Panc1 (cell line): ENCODE data around the gene PSMB5. TPM values are rescaled to one million over a fixed set of nuclear protein-coding genes. Genes with fewer than 3 reads are reported as not detected.

Experiments used
- ATAC-seq: fragments of 200-7000 bp; cut with Tn5 transposase; 2 replicates; pipeline ENCODE4 v1.9.1; 2020; ENCODE audit warnings: mild to moderate bottlenecking, moderate library complexity
- BruUV-seq: library from RNA; stranded (reverse); fragments of 400-500 nt; replicated peaks from 2 replicates; lab custom pipeline; 2021; lab: Mats Ljungman, UMichigan
- CTCF ChIA-PET: fragments of 300-600 bp; sonication (Branson Sonifier 250); formaldehyde crosslinking; loops from one replicate; lab custom pipeline; 2022; ENCODE audit warnings: antibody characterized with exemption; lab: Charles Lee
- POLR2A ChIA-PET: fragments of 300-600 bp; sonication (Branson Sonifier 250); formaldehyde crosslinking; loops from one replicate; lab custom pipeline; 2022; ENCODE audit warnings: antibody characterized with exemption; lab: Charles Lee
- DNase-seq: peaks from one replicate; pipeline ENCODE4 v3.0.0-alpha.2; 2010; ENCODE audit warnings: low read depth, low spot score
- H3K27ac ChIP-seq: 2 replicates; pipeline ENCODE4 v1.5.1; 2011; ENCODE audit warnings: mild to moderate bottlenecking, low read length, inconsistent platforms
- H3K27me3 ChIP-seq: fragments of 200-500 bp; sonication (Bioruptor generic); 2 replicates; pipeline ENCODE4 v1.6.0; 2014; ENCODE audit warnings: low read length, inconsistent platforms; ENCODE audit not compliant: control insufficient read depth, insufficient read depth
- H3K36me3 ChIP-seq: fragments of 200-500 bp; sonication (Bioruptor generic); 2 replicates; pipeline ENCODE4 v1.5.1; 2014; ENCODE audit warnings: inconsistent platforms, mild to moderate bottlenecking, low read length, moderate library complexity; ENCODE audit not compliant: control insufficient read depth, insufficient read depth
- H3K4me1 ChIP-seq: 2 replicates; pipeline ENCODE4 v1.5.1; 2011; ENCODE audit warnings: inconsistent platforms, mild to moderate bottlenecking, low read length, moderate library complexity; ENCODE audit not compliant: control insufficient read depth, insufficient read depth
- H3K4me3 ChIP-seq, 2 experiments: 2 replicates each; pipeline ENCODE4 v1.5.1; 2011 to 2012; ENCODE audit warnings: low read depth in 2 of 2, low read length in 2 of 2, mild to moderate bottlenecking in 2 of 2, inconsistent platforms in 1 of 2, moderate library complexity in 1 of 2
- H3K9me3 ChIP-seq: fragments of 200-500 bp; sonication (Bioruptor generic); 2 replicates; pipeline ENCODE4 v1.5.1; 2014; ENCODE audit warnings: low read depth, mild to moderate bottlenecking, inconsistent platforms, low read length, moderate library complexity; ENCODE audit not compliant: control insufficient read depth, insufficient read depth
- POLR2AphosphoS5 ChIP-seq: IDR thresholded peaks from 2 replicates; pipeline ENCODE4 v1.6.1; 2012; ENCODE audit warnings: mild to moderate bottlenecking, low read depth, low read length, moderate library complexity
- SIN3A ChIP-seq: IDR thresholded peaks from 2 replicates; pipeline ENCODE4 v1.6.1; 2012; ENCODE audit warnings: low read depth, mild to moderate bottlenecking, low read length, moderate library complexity, borderline replicate concordance; ENCODE audit not compliant: insufficient read depth
- TCF7L2 ChIP-seq: IDR thresholded peaks from 2 replicates; pipeline ENCODE4 v1.6.1; 2011; ENCODE audit warnings: mild to moderate bottlenecking, low read depth, low read length, inconsistent platforms
- in situ Hi-C: cut with HindIII; loops from 2 replicates; pipeline ENCODE4 v1.10.0; 2016; ENCODE audit warnings: low sequenced_read_pairs, low pct_unique_long_range_greater_than_20kb
- intact Hi-C: fragments of 100-400 bp; cut with micrococcal nuclease; formaldehyde crosslinking; loops from one replicate; pipeline ENCODE4 v1.10.0; 2022; ENCODE audit not compliant: unreplicated experiment
- total RNA-seq: library from RNA; stranded (reverse); gene quantifications from one replicate; pipeline ENCODE4 v1.2.1, GENCODE V29; 2021; ENCODE audit not compliant: unreplicated experiment
- TF ChIP-seq, protein P1 (sequence below): fragments of 450-650 bp; IDR thresholded peaks from 2 replicates; pipeline ENCODE4 v1.5.1; 2017; ENCODE audit warnings: mild to moderate bottlenecking
- TF ChIP-seq, protein P2 (sequence below), 2 experiments: IDR thresholded peaks; 2 replicates each; pipeline ENCODE4 v1.6.1; 2011 to 2012; ENCODE audit warnings: low read depth in 2 of 2, control low read depth in 1 of 2, low read length in 1 of 2, mild to moderate bottlenecking in 1 of 2, moderate library complexity in 1 of 2; ENCODE audit not compliant: insufficient read depth in 1 of 2

Gene PSMB5
- total RNA-seq, 1 experiment from 2014 or later, result 149 TPM

DNA sequence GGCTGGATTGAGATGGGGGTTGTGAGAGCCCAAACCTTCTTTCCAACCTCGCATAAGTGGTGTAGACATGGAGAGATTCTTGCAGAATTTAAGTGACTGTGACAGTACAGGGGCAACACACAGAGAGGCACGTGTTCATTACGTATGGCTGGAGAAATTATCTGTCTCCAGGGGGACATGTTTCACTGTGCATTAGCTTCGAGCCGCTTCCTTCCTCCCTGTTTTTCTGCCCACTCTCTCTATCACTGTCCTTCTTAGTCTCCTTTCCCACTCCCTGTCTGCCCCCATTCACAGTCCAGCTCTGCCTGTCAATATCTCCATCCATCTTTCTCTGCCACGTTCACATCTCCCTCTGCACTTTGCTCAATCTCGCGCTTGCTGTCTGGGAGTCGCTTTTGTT is 13.3 kb downstream of the PSMB5 start:
- no peaks in the 10 kb centered on the region for H3K27me3 ChIP-seq
- no peak overlapping the region for H3K27ac ChIP-seq
- no peak for ATAC-seq
- TF ChIP-seq TCF7L2 (no peak), SIN3A (no peak), POLR2AphosphoS5 (no peak)
- ChIA-PET CTCF (no interaction called here), POLR2A (no interaction called here)
- in situ Hi-C loops, result no loop called here
- intact Hi-C loops, result no loop called here
- H3K36me3 ChIP-seq, result no peaks in the 10 kb centered on the region
- H3K4me1 ChIP-seq, result no peaks in the 10 kb centered on the region
- BruUV-seq, result no TSS peak
- H3K9me3 ChIP-seq, result no peaks in the 10 kb centered on the region
- H3K4me3 ChIP-seq, result no peak overlapping the region
- no peak for DNase-seq

DNA sequence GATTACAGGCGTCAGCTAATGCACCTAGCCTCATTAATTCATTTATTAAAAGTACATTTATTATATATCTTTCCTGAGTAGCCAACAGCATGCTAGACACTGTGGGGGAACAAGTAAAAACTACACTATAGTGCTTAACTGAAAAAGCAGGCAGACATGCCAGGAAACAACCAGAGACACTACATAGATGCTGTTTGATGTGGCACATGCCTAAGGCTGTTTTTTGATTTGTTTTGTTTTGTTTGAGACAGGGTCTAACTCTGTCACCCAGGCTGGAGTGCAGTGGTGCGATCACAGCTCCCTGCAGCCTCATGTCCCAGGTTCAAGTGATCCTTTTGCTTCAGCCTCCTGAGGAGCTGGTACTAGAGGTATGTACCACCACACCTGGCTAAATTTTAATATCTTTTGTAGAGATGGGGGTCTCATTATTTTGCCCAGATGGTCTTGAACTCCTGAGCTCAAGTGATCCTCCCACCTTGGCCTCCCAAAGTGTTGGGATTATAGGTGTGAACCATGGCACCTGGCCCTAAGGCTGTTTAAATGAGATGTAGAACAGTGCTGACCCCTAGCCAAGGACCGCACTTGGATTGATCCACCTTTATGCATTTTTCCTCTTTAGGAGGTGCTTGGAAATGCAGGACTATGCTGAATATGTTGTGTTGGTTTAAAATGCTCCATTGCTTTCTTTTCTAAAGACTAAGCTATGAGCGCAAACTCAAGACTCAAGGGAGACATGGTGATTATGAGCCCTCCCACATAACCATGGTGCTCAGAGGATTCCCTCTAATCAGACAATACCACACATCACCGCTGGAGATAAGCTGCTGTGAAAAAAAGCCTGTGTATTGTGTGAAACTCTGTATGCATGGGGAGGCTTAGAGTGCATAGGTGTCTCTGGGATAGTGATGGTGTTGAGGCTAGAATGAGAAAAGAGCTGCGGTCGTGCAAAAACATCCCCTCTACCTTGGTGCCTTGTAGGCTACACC is 14.3 kb downstream of the PSMB5 start:
- intact Hi-C loops, result no loop called here
- no peak overlapping the region for H3K27ac ChIP-seq
- no peaks in the 10 kb centered on the region for H3K4me1 ChIP-seq
- no peak for TF ChIP-seq POLR2AphosphoS5
- no peak for TF ChIP-seq SIN3A
- TF ChIP-seq TCF7L2, result no peak
- H3K27me3 ChIP-seq, result no peaks in the 10 kb centered on the region
- ChIA-PET POLR2A (no interaction called here), CTCF (no interaction called here)
- no TSS peak for BruUV-seq
- no peak for ATAC-seq
- in situ Hi-C loops, result no loop called here
- H3K4me3 ChIP-seq, result no peak overlapping the region
- DNase-seq, result no peak
- H3K9me3 ChIP-seq, result no peaks in the 10 kb centered on the region
- H3K36me3 ChIP-seq, result no peaks in the 10 kb centered on the region

DNA sequence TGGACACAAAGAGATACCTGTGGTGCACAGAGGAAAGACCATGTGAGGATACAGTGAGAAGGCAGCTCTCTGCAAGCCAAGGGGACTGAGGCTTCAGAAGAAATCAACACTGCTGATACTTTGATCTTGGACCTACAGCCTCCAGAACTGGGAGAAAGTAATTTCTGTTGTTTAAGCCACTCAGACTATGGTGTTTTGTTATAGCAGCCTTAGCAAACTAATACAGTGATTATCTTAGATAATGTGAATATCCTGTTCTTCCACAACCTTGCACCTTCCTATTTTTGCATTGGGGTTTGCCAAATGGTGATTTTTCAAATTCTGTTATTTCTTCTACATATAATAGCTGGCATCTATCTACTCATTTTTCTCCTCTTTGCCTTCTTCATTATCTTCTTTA is 16.6 kb downstream of the PSMB5 start:
- in situ Hi-C loops, result no loop called here
- Histone ChIP-seq H3K4me3 (no peak overlapping the region), H3K9me3 (no peaks in the 10 kb centered on the region), H3K36me3 (no peaks in the 10 kb centered on the region), H3K4me1 (no peaks in the 10 kb centered on the region), H3K27ac (no peak overlapping the region), H3K27me3 (no peaks in the 10 kb centered on the region)
- BruUV-seq, result no TSS peak
- DNase-seq (no peak), ATAC-seq (no peak)
- ChIA-PET POLR2A (no interaction called here), CTCF (no interaction called here)
- intact Hi-C loops, result no loop called here
- no peak for TF ChIP-seq SIN3A
- no peak for TF ChIP-seq TCF7L2
- TF ChIP-seq, protein P1, sequence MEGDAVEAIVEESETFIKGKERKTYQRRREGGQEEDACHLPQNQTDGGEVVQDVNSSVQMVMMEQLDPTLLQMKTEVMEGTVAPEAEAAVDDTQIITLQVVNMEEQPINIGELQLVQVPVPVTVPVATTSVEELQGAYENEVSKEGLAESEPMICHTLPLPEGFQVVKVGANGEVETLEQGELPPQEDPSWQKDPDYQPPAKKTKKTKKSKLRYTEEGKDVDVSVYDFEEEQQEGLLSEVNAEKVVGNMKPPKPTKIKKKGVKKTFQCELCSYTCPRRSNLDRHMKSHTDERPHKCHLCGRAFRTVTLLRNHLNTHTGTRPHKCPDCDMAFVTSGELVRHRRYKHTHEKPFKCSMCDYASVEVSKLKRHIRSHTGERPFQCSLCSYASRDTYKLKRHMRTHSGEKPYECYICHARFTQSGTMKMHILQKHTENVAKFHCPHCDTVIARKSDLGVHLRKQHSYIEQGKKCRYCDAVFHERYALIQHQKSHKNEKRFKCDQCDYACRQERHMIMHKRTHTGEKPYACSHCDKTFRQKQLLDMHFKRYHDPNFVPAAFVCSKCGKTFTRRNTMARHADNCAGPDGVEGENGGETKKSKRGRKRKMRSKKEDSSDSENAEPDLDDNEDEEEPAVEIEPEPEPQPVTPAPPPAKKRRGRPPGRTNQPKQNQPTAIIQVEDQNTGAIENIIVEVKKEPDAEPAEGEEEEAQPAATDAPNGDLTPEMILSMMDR, result no peak
- TF ChIP-seq POLR2AphosphoS5, result no peak
- TF ChIP-seq, protein P2, sequence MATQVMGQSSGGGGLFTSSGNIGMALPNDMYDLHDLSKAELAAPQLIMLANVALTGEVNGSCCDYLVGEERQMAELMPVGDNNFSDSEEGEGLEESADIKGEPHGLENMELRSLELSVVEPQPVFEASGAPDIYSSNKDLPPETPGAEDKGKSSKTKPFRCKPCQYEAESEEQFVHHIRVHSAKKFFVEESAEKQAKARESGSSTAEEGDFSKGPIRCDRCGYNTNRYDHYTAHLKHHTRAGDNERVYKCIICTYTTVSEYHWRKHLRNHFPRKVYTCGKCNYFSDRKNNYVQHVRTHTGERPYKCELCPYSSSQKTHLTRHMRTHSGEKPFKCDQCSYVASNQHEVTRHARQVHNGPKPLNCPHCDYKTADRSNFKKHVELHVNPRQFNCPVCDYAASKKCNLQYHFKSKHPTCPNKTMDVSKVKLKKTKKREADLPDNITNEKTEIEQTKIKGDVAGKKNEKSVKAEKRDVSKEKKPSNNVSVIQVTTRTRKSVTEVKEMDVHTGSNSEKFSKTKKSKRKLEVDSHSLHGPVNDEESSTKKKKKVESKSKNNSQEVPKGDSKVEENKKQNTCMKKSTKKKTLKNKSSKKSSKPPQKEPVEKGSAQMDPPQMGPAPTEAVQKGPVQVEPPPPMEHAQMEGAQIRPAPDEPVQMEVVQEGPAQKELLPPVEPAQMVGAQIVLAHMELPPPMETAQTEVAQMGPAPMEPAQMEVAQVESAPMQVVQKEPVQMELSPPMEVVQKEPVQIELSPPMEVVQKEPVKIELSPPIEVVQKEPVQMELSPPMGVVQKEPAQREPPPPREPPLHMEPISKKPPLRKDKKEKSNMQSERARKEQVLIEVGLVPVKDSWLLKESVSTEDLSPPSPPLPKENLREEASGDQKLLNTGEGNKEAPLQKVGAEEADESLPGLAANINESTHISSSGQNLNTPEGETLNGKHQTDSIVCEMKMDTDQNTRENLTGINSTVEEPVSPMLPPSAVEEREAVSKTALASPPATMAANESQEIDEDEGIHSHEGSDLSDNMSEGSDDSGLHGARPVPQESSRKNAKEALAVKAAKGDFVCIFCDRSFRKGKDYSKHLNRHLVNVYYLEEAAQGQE (IDR thresholded peaks at IDR 0.05; ENCODE audit: insufficient read depth in 1 of 2, low read depth in 2 of 2, low read length in 1 of 2), result no peak
